NCI-H2107 treated with DMSO at 0.1 percent for 48 hours (cell line): ENCODE data around the gene TMEM135.
"Not testable (repeated sequence)": the region's sequence is repeated elsewhere in the genome, so short reads cannot be mapped to it uniquely, and the experiment has no call there.

Source experiments
- DNase-seq: peaks from one replicate; lab custom pipeline; 2025; ENCODE audit not compliant: unreplicated experiment; lab: John Stamatoyannopoulos, UW

Gene TMEM135

GRCh38 chr11:87037450-87038234 is at the start of gene TMEM135:
TSS of gene TMEM135 (plus strand) at chr11:87037934. CDS start at chr11:87038046, 112 bp downstream.
- peak; percentile 88 for DNase-seq

- no peak for DNase-seq
These were observed 49.3 kb upstream of the TMEM135 start for GRCh38 chr11:86988351-86988881.

DNA sequence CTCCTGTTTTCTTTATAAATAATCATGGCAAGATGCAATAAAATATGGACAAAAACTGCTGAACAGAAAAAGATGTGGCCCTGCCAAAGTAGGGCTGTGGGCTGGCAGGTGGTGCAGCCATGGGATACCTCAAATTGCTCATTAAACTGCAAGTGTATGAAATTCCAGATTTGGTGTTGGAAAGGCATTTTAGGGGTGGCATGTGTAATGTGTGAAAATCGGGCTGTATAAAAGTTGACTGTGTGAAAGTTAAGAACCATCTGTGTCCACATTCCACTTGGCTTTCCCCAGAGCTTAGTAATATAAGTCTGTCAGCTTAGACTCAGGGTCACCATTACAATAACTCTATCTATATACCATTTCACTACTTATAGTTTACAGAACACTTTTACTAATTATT is 47.7 kb upstream of the TMEM135 start:
- DNase-seq, result no peak

GRCh38 chr11:86990515-86990914 is 47.2 kb upstream of the TMEM135 start:
- DNase-seq, result no peak

- DNase-seq, result no peak
These were observed 46.4 kb upstream of the TMEM135 start for GRCh38 chr11:86991341-86991740.

DNA sequence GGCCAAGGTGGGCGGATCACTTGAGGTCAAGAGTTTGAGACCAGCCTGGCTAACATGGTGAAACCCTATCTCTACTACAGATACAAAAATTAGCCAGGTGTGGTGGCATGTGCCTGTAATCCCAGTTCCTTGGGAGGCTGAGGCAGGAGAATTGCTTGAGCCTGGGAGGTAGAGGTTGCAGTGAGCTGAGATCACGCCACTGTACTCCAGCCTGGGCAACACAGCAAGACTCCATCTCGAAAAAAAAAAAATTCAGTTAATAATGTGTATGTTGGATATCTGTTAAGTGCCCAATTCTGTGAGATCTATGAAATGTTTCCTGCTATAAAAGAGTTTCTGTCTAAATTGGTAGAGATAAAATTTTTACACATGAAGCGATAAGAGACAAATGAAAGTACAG is 45.4 kb upstream of the TMEM135 start:
- not testable (repeated sequence) for DNase-seq

- no peak for DNase-seq
These were observed 44.7 kb upstream of the TMEM135 start for GRCh38 chr11:86993031-86993430.

- no peak for DNase-seq
These were observed 40.7 kb upstream of the TMEM135 start for GRCh38 chr11:86996953-86997570.

DNA sequence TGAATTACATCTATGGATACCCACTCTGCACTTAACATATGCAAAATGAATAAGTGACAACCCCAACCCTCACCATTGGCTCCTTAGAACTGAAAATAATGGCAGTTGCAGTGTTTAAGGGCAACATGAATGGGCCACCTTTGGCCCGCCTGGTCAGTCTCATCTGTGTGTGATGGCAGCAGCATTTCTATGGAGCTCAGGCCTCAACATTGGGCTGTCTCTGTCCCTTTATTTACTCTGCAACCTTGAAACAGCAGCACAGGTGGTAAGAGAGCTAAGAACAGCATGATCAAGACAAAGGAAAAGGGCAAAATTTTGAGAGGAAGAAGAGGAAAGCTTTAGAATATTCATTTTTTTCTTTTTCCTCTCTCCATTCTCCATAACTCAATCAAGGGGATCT is 38.3 kb upstream of the TMEM135 start:
- DNase-seq, result no peak

GRCh38 chr11:86999859-87000753 is 37.6 kb upstream of the TMEM135 start:
- DNase-seq, result no peak

GRCh38 chr11:87002918-87003317 is 34.8 kb upstream of the TMEM135 start:
- no peak for DNase-seq

DNA sequence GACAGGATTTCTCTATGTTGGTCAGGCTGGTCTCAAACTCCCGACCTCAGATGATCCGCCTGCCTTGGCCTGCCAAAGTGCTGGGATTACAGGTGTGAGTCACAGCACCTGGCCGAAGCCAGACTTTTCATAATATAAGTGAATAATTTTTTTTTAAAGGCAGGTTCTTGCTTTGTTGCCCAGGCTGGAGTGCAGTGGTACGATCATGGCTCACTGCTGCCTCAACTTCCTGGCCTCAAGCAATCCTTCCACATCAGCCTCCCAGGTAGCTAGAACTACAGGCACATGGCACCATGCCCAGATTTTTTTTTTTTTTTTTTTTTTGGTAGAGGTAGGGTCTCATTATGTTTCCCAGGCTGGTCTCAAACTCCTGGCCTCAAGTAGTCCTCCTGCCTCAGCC is 33.5 kb upstream of the TMEM135 start:
- not testable (repeated sequence) for DNase-seq

DNA sequence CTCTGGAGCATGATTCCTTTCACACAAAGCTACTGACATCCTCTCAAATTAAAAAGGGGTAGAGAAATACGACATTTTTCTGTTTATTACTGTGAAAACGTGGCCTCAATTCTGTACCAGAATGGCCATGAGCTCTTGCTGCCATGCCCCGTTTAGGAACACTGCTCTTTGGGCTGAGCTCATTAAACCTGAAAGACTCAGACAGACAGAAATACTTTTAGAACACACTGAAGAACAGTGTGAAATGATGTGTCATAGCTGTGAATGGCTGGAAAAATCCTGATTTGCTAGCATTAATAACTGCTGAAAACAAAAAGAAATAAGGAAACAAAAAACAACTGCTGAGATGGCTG is 32.2 kb upstream of the TMEM135 start:
- DNase-seq, result no peak

DNA sequence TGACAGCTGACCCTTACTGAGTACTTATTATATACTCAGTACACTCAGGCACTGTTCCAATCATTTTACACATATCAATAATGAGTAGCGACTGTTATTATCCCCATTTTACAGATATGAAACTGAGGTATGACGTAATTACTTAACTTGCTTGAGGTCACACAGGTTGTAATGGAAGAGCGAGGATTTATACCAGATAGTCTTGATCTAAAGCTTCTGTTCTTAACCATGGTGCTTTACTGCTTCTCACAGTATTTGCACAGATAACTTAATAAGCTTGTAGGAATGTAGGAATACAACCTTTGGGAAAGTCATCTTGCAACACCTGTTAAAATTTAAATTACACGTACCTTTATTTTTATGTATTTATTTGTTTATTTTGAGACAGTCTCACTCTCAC is 31.7 kb upstream of the TMEM135 start:
- no peak for DNase-seq

DNA sequence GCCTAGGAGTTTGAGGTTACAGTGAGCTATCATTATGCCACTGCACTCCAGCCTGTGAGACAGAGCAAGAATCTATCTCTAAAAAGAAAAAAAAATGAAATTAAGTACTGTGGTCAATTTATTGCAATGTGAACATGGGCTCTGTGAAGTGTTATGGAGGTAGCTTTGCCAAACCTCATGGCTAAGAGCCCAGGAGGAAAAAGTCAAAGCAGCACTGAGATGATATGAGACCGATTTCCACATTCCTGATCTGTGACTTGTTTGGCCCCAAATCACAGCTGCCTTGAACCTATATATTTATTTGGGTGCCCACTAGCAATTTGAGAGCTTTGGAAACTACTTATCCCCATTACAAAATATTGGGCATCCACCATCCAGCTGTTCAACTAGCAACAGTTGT is 29.8 kb upstream of the TMEM135 start:
- DNase-seq, result no peak

- no peak for DNase-seq
These were observed 25.6 kb upstream of the TMEM135 start for GRCh38 chr11:87012089-87012488.

GRCh38 chr11:87012673-87013072 is 25.1 kb upstream of the TMEM135 start:
- DNase-seq, result no peak

GRCh38 chr11:87013912-87014825 is 23.6 kb upstream of the TMEM135 start:
- DNase-seq, result no peak

- no peak for DNase-seq
These were observed 22.1 kb upstream of the TMEM135 start for GRCh38 chr11:87015645-87016044.

- DNase-seq, result no peak
These were observed 18.0 kb upstream of the TMEM135 start for GRCh38 chr11:87019613-87020271.
